DOHH2 (cell line): ENCODE results near the gene PIN4.

Experiments
- EZH2phosphoT487 ChIP-seq: fragments of 200-600 bp; sonication (generic); IDR thresholded peaks from 2 replicates; pipeline ENCODE4 v1.6.1; 2017; ENCODE audit warnings: borderline replicate concordance, mild to moderate bottlenecking, antibody characterized with exemption, low read length, moderate library complexity, mixed read lengths
- TF ChIP-seq, protein P1 (sequence below): fragments of 200-600 bp; sonication (generic); IDR thresholded peaks from one replicate; pipeline ENCODE4 v1.5.1; 2014; ENCODE audit warnings: antibody characterized with exemption, mild to moderate bottlenecking, low read depth, low read length; ENCODE audit not compliant: poor library complexity, severe bottlenecking

- TF ChIP-seq, protein P1, sequence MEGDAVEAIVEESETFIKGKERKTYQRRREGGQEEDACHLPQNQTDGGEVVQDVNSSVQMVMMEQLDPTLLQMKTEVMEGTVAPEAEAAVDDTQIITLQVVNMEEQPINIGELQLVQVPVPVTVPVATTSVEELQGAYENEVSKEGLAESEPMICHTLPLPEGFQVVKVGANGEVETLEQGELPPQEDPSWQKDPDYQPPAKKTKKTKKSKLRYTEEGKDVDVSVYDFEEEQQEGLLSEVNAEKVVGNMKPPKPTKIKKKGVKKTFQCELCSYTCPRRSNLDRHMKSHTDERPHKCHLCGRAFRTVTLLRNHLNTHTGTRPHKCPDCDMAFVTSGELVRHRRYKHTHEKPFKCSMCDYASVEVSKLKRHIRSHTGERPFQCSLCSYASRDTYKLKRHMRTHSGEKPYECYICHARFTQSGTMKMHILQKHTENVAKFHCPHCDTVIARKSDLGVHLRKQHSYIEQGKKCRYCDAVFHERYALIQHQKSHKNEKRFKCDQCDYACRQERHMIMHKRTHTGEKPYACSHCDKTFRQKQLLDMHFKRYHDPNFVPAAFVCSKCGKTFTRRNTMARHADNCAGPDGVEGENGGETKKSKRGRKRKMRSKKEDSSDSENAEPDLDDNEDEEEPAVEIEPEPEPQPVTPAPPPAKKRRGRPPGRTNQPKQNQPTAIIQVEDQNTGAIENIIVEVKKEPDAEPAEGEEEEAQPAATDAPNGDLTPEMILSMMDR, result no peak
- TF ChIP-seq EZH2phosphoT487, result no peak
Observed at GRCh38 chrX:72247206-72247942, 65.8 kb downstream of the PIN4 start.
